Neuronal stem cell (in vitro differentiated cells): ENCODE data around the gene C2orf92. TPM values are rescaled to one million over a fixed set of nuclear protein-coding genes. Genes with fewer than 3 reads are reported as not detected.

Experiments used
- DNase-seq: peaks from one replicate; pipeline ENCODE4 v3.0.0-alpha.2; 2013; ENCODE audit warnings: low spot score
- H2AFZ ChIP-seq: one replicate; pipeline ENCODE4 v1.6.1; 2013; ENCODE audit warnings: mild to moderate bottlenecking, low read length, inconsistent platforms
- H2AK5ac ChIP-seq: 2 replicates; pipeline ENCODE4 v1.6.1; 2013; ENCODE audit warnings: low read depth, mild to moderate bottlenecking, inconsistent platforms, low read length, moderate library complexity, mixed read lengths
- H2BK120ac ChIP-seq: 2 replicates; pipeline ENCODE4 v1.6.1; 2013; ENCODE audit warnings: low read depth, mild to moderate bottlenecking, inconsistent platforms, low read length, moderate library complexity, mixed read lengths
- H2BK12ac ChIP-seq: one replicate; pipeline ENCODE4 v1.6.1; 2013; ENCODE audit warnings: low read length, inconsistent platforms
- H2BK15ac ChIP-seq: 2 replicates; pipeline ENCODE4 v1.6.1; 2013; ENCODE audit warnings: mild to moderate bottlenecking, low read length, inconsistent platforms, mixed read lengths
- H2BK5ac ChIP-seq: one replicate; pipeline ENCODE4 v1.6.1; 2013; ENCODE audit warnings: inconsistent platforms, mild to moderate bottlenecking, low read length, moderate library complexity
- H3K14ac ChIP-seq: one replicate; pipeline ENCODE4 v1.6.1; 2013; ENCODE audit warnings: low read length, inconsistent platforms
- H3K18ac ChIP-seq: 2 replicates; pipeline ENCODE4 v1.6.1; 2013; ENCODE audit warnings: low read length, inconsistent platforms
- H3K23ac ChIP-seq: 2 replicates; pipeline ENCODE4 v1.6.1; 2013; ENCODE audit warnings: low read depth, mild to moderate bottlenecking, mixed read lengths, low read length, inconsistent platforms; ENCODE audit not compliant: poor library complexity
- H3K27ac ChIP-seq: replicated peaks from 3 replicates; pipeline ENCODE4 v1.5.1; 2013; ENCODE audit warnings: low read length, inconsistent platforms
- H3K27me3 ChIP-seq, 3 experiments: 2 replicates each; pipeline ENCODE4 v1.6.1; 2013; ENCODE audit warnings: low read length in 3 of 3, mild to moderate bottlenecking in 2 of 3, inconsistent platforms in 1 of 3, low read depth in 1 of 3, mixed read lengths in 1 of 3, moderate library complexity in 1 of 3; ENCODE audit not compliant: control insufficient read depth in 3 of 3, insufficient read depth in 3 of 3
- H3K36me3 ChIP-seq, 2 donors: replicated peaks in 1 of 2; 2 replicates each; pipeline ENCODE4 v1.6.1; 2013; ENCODE audit warnings: low read length in 2 of 2; ENCODE audit not compliant: control insufficient read depth in 2 of 2, insufficient read depth in 2 of 2
- H3K4ac ChIP-seq: 2 replicates; pipeline ENCODE4 v1.6.1; 2013; ENCODE audit warnings: inconsistent platforms, mild to moderate bottlenecking, low read length, moderate library complexity
- H3K4me1 ChIP-seq, 2 donors: 1 replicate in 1 of 2; 2 replicates in 1 of 2; pipeline ENCODE4 v1.6.1; 2013; ENCODE audit warnings: low read length in 2 of 2, low read depth in 1 of 2; ENCODE audit not compliant: control insufficient read depth in 2 of 2, insufficient read depth in 1 of 2
- H3K4me2 ChIP-seq: one replicate; pipeline ENCODE4 v1.6.1; 2013; ENCODE audit warnings: mild to moderate bottlenecking, low read length, inconsistent platforms; ENCODE audit not compliant: insufficient read depth, poor library complexity, severe bottlenecking
- H3K4me3 ChIP-seq, 2 donors: 2 replicates each; pipeline ENCODE4 v1.5.1; 2013; ENCODE audit warnings: low read length in 2 of 2, mild to moderate bottlenecking in 2 of 2, inconsistent platforms in 1 of 2, moderate library complexity in 1 of 2
- H3K79me1 ChIP-seq: one replicate; pipeline ENCODE4 v1.6.1; 2013; ENCODE audit warnings: low read depth, mild to moderate bottlenecking, inconsistent platforms, low read length, moderate library complexity
- H3K9ac ChIP-seq: one replicate; pipeline ENCODE4 v1.6.1; 2013; ENCODE audit warnings: mild to moderate bottlenecking, low read depth, low read length, inconsistent platforms; ENCODE audit not compliant: poor library complexity
- H3K9me3 ChIP-seq, 2 donors: replicated peaks in 1 of 2; 2 replicates each; pipeline versions ENCODE3 to v1.6.1; 2013; ENCODE audit warnings: low read length in 2 of 2, mild to moderate bottlenecking in 2 of 2, inconsistent platforms in 1 of 2, low read depth in 1 of 2, mixed read lengths in 1 of 2, moderate library complexity in 1 of 2; ENCODE audit not compliant: control insufficient read depth in 2 of 2, insufficient read depth in 1 of 2
- H4K8ac ChIP-seq: one replicate; pipeline ENCODE4 v1.6.1; 2013; ENCODE audit warnings: low read depth, mild to moderate bottlenecking, inconsistent platforms, low read length, moderate library complexity
- H4K91ac ChIP-seq: one replicate; pipeline ENCODE4 v1.6.1; 2013; ENCODE audit warnings: low read length, low read depth, mild to moderate bottlenecking, inconsistent platforms; ENCODE audit not compliant: poor library complexity
- WGBS, 2 donors: extraction: QIAGEN DNeasy Blood & Tissue Kit; methylation state at CpG; one replicate each; pipeline ENCODE4 v1.1.7; 2013; ENCODE audit warnings: missing lambda C conversion rate in 2 of 2, mixed read lengths in 1 of 2; ENCODE audit not compliant: insufficient read length in 2 of 2, insufficient replicate concordance in 1 of 2; ENCODE audit errors: extremely low coverage in 2 of 2; 5-methylcytosine and 5-hydroxymethylcytosine counted together
- small RNA-seq: library from polyadenylated mRNA; stranded (forward); fragments of <200 nt; extraction: miRNeasy Mini kit (QIAGEN cat#:217004); gene quantifications from one replicate; pipeline ENCODE3, GENCODE V24; 2013; ENCODE audit not compliant: insufficient read depth

The C2orf92 gene

GRCh38 chr2:97749581-97749980 is 80.1 kb downstream of the C2orf92 start:
- Histone ChIP-seq H2BK5ac (no peak overlapping the region), H3K18ac (peak overlapping the region; percentile 16), H3K4me1 (peaks cover 11 to 13% of the 10 kb centered on the region in 2 donors), H3K14ac (no peak overlapping the region), H4K8ac (no peak overlapping the region), H3K4me2 (no peak overlapping the region), H3K27me3 (no peaks in the 10 kb centered on the region), H2BK120ac (no peak overlapping the region), H4K91ac (no peak overlapping the region), H3K4me3 (no peak overlapping the region), H3K9me3 (no peaks in the 10 kb centered on the region), H3K9ac (no peak overlapping the region), H3K4ac (no peak overlapping the region), H2BK15ac (no peak overlapping the region), H2AFZ (no peak overlapping the region), H2BK12ac (no peak overlapping the region), H2AK5ac (no peak overlapping the region), H3K36me3 (peaks cover 0 to 10% of the 10 kb centered on the region in 2 donors), H3K23ac (no peak overlapping the region), H3K27ac (no peak overlapping the region), H3K79me1 (no peaks in the 10 kb centered on the region)
- no CpG with 5 or more reads among the region's 5 CpGs for WGBS, 2 donors
- DNase-seq = no peak

- H3K4me1 ChIP-seq = peaks cover 11 to 13% of the 10 kb centered on the region in 2 donors
- H2BK12ac ChIP-seq = no peak overlapping the region
- H2BK120ac ChIP-seq = no peak overlapping the region
- peaks cover 0 to 15% of the 10 kb centered on the region in 2 donors for H3K36me3 ChIP-seq
- no peak overlapping the region for H3K4me2 ChIP-seq
- WGBS, 2 donors = no CpG with 5 or more reads among the region's 4 CpGs
- no peak overlapping the region for H3K9ac ChIP-seq
- DNase-seq = no peak
- no peak overlapping the region for H2BK15ac ChIP-seq
- no peak overlapping the region for H3K27ac ChIP-seq
- H3K18ac ChIP-seq = peak overlapping the region; percentile 44
- peak overlapping the region; percentile 74 for H2AK5ac ChIP-seq
- no peaks in the 10 kb centered on the region for H3K79me1 ChIP-seq
- H3K27me3 ChIP-seq = no peaks in the 10 kb centered on the region
- no peaks in the 10 kb centered on the region for H3K9me3 ChIP-seq
- peak overlapping the region in 1 of 2 donors; percentile 35 for H3K4me3 ChIP-seq
- H4K8ac ChIP-seq = no peak overlapping the region
- H3K23ac ChIP-seq = no peak overlapping the region
- no peak overlapping the region for H3K14ac ChIP-seq
- H2BK5ac ChIP-seq = no peak overlapping the region
- H4K91ac ChIP-seq = no peak overlapping the region
- H2AFZ ChIP-seq = no peak overlapping the region
- no peak overlapping the region for H3K4ac ChIP-seq
Observed at GRCh38 chr2:97750017-97750416, 80.5 kb downstream of the C2orf92 start.

GRCh38 chr2:97751752-97752151 is 82.2 kb downstream of the C2orf92 start:
- Histone ChIP-seq H3K4me1 (peaks cover 11 to 13% of the 10 kb centered on the region in 2 donors), H3K36me3 (peaks cover 0 to 32% of the 10 kb centered on the region in 2 donors), H3K4ac (no peak overlapping the region), H4K91ac (no peak overlapping the region), H3K9me3 (no peaks in the 10 kb centered on the region), H3K4me3 (no peak overlapping the region), H3K27me3 (no peaks in the 10 kb centered on the region), H3K9ac (no peak overlapping the region), H3K18ac (peak overlapping the region; percentile 23), H2BK5ac (no peak overlapping the region), H2BK120ac (no peak overlapping the region), H2BK12ac (no peak overlapping the region), H3K23ac (no peak overlapping the region), H4K8ac (no peak overlapping the region), H2AK5ac (no peak overlapping the region), H2AFZ (no peak overlapping the region), H2BK15ac (no peak overlapping the region), H3K79me1 (no peaks in the 10 kb centered on the region), H3K14ac (peak overlapping the region; percentile 64), H3K27ac (no peak overlapping the region), H3K4me2 (no peak overlapping the region)
- no peak for DNase-seq
- WGBS, 2 donors = no CpG with 5 or more reads among the region's 3 CpGs

Small RNA genes lying within 50 kb of the gene (small RNA-seq; reads per million reads assigned to genes)
- gene RNU4-8P = not detected
